Measurements from ENCODE around the gene ASIC3. TPM values are rescaled to one million over a fixed set of nuclear protein-coding genes. Genes with fewer than 3 reads are reported as not detected.
A peak's percentile ranks its signal among the peaks of the same experiment; 100 is the strongest.

The ASIC3 gene
- total and polyA plus RNA-seq, 2 of the 8 experiments (the other 6 are each of a cell fraction or from before 2014, with no cell fraction given) = 1.6 to 1.9 TPM

- TF ChIP-seq FOSL1 (IDR thresholded peaks at IDR 0.05; ENCODE audit: insufficient read depth, low read depth, low read length) (no peak), POLR2AphosphoS5 (IDR thresholded peaks at IDR 0.05; ENCODE audit: low read depth, low read length) (no peak; the same call in 1 of the 2 replicates), ATF2 (IDR thresholded peaks at IDR 0.05; ENCODE audit: low read length) (no peak), SIRT6 (IDR thresholded peaks at IDR 0.05; ENCODE audit: low read length) (no peak), SRF (IDR thresholded peaks at IDR 0.05; ENCODE audit: low read depth, low read length) (0 out of 2 replicates have a peak, but pooled peaks have one; percentile 26), CTBP2 (IDR thresholded peaks at IDR 0.05; ENCODE audit: borderline replicate concordance, insufficient read depth, insufficient read length, low read length) (no peak), SP2 (IDR thresholded peaks at IDR 0.05; ENCODE audit: low read length) (no peak), MAX (IDR thresholded peaks at IDR 0.05) (peak; percentile 99), HDAC6 (IDR thresholded peaks at IDR 0.05; ENCODE audit: low read depth, low read length) (no peak), KDM4A (IDR thresholded peaks at IDR 0.05; ENCODE audit: low read depth, low read length, severe bottlenecking) (peak; percentile 27), SIX5 (IDR thresholded peaks at IDR 0.05; ENCODE audit: low read depth, low read length) (no peak), SIN3A (conservative IDR thresholded peaks at IDR 0.05 in 1 of 2, IDR thresholded peaks at IDR 0.05 in 1 of 2; ENCODE audit: low read depth in 1 of 2, low read length in 2 of 2) (peak; percentile 41 to 69; a peak in 1 of 4 replicates), PHF8 (conservative IDR thresholded peaks at IDR 0.05; ENCODE audit: low read depth, low read length) (no peak), SP1 (IDR thresholded peaks at IDR 0.05; ENCODE audit: low read depth, low read length) (no peak), POLR2A (IDR thresholded peaks at IDR 0.05; ENCODE audit: control extremely low read depth in 1 of 2, low read depth in 2 of 2, low read length in 2 of 2) (no peak), RFX5 (IDR thresholded peaks at IDR 0.05; ENCODE audit: borderline replicate concordance, low read depth, low read length) (no peak), TBP (IDR thresholded peaks at IDR 0.05; ENCODE audit: low read depth, low read length) (no peak), USF2 (IDR thresholded peaks at IDR 0.05; ENCODE audit: low read length) (no peak), RNF2 (IDR thresholded peaks at IDR 0.05; ENCODE audit: borderline replicate concordance, low read depth, low read length, missing control alignments, poor library complexity, severe bottlenecking) (no peak), CREB1 (IDR thresholded peaks at IDR 0.05) (peak; percentile 95), NANOG (IDR thresholded peaks at IDR 0.05; ENCODE audit: insufficient read depth, low read depth, low read length, poor library complexity, severe bottlenecking) (no peak)
These were observed 34.4 kb upstream of the ASIC3 start (continued) for GRCh38 chr7:151013733-151014497.
